ENCODE results near the gene ATP2B2. TPM values are rescaled to one million over a fixed set of nuclear protein-coding genes. Genes with fewer than 3 reads are reported as not detected.
A peak's percentile ranks its signal among the peaks of the same experiment; 100 is the strongest.

The ATP2B2 gene
- total RNA-seq, 6 experiments from 2014 or later = 25.9 to 45.1 (median 35.1) TPM

DNA sequence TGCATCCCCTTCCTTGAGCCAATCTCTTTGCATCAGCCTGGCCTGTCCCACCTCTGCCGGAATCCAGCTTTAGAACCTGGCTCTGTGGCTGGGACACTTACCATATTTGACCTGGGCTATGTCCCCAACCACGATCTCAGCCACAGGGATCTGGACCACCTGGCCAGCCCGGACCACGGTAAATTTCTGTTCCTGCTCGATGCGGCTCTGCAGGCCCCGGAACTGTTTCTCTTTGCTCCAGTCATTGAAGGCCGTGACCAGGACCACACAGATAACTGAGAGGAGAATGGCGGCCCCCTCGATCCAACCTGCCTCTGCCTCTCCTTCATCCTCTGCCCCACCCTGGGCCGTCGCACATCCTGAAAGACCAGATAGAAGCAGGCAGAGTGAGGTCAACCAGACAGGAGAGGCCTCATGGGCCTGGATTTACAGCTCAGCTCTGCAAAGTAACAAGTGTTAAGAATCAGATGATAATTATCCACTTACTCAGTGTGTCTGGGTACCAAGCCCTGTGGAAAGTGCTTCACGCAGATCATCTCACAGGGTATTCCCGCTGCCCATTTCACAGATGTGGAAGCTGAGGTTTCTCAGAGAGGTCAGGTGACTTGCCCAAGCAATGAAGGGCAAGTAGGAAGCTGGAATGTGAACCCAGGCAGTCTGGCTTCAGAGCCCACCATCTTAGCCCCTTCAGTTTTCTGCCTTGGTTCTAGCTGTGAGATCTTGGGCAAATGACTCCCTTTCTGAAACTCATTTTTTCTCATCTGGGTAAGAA, 103.2 kb downstream of the ATP2B2 start:
- no peak overlapping the region for H3K4me3 ChIP-seq
- DNase-seq (no peak), ATAC-seq (no peak)
- no peak overlapping the region for H3K27ac ChIP-seq
- no peaks in the 10 kb centered on the region for H3K4me1 ChIP-seq
- intact Hi-C loops (cut with DNase I) = no loop called here
- TF ChIP-seq POLR2A (IDR thresholded peaks at IDR 0.05) (no peak), CTCF (IDR thresholded peaks at IDR 0.05) (no peak)
- peaks cover 0 to 55% (median 15%) of the 10 kb centered on the region in 4 donors for H3K36me3 ChIP-seq
- no peaks in the 10 kb centered on the region for H3K27me3 ChIP-seq
- H3K9me3 ChIP-seq = no peaks in the 10 kb centered on the region
- WGBS (ENCODE audit: insufficient coverage, low coverage, low lambda C conversion rate, missing lambda C conversion rate) = 80% methylated on average over 1 of the region's 14 CpGs

DNA sequence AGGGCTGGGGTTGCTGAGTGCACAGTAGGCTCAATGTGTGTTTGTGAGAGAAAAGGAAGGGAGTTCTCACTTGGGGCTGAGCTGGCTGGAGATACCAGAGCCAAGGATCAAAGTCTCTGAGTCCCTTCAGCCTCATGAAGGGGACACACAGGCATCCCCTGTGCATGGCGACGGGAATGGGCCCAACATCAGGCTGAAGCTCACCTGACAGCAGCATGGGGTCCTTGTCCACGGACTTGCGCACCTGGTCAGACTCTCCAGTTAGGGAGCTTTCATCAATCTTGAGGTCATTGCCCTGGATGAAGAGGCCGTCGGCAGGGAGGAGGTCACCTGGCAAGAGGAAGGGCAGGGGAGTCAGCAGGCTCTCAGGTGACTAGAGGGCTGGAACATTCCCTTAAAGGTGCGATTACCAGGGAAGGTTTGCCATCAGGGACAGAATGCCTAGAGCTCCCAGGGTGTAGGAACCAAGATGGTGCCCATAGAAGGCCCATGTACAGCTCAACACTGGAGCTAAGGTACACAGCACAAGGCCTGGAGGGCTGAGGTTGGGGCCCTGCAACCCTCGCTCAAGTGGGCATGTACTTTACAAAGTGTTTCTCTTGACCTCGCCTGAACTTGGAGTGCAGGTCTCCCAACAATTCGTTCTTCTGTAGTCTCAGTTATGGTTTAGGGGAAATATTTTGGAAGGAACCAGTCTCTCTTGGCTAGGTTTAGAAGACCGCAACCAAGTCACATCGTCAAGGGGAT, 104.5 kb downstream of the ATP2B2 start:
- Histone ChIP-seq H3K27me3 (no peaks in the 10 kb centered on the region), H3K9me3 (no peaks in the 10 kb centered on the region), H3K4me3 (no peak overlapping the region), H3K4me1 (no peaks in the 10 kb centered on the region), H3K27ac (no peak overlapping the region), H3K36me3 (peaks cover 0 to 62% (median 15%) of the 10 kb centered on the region in 4 donors)
- WGBS (ENCODE audit: insufficient coverage, low coverage, low lambda C conversion rate, missing lambda C conversion rate) = 68% methylated on average over 7 of the region's 12 CpGs
- ATAC-seq (peak in 1 of 4 donors; percentile 32), DNase-seq (no peak)
- no peak for TF ChIP-seq POLR2A (IDR thresholded peaks at IDR 0.05)
- no peak for TF ChIP-seq CTCF (IDR thresholded peaks at IDR 0.05)
- intact Hi-C loops (cut with DNase I) = no loop called here

GRCh38 chr3:10400050-10400748, 105.2 kb downstream of the ATP2B2 start:
- 94% methylated on average over 7 of the region's 8 CpGs for WGBS (ENCODE audit: insufficient coverage, low coverage, low lambda C conversion rate, missing lambda C conversion rate)
- Histone ChIP-seq H3K4me3 (no peak overlapping the region), H3K9me3 (no peaks in the 10 kb centered on the region), H3K4me1 (no peaks in the 10 kb centered on the region), H3K27ac (no peak overlapping the region), H3K27me3 (no peaks in the 10 kb centered on the region), H3K36me3 (peaks cover 0 to 69% (median 18%) of the 10 kb centered on the region in 4 donors)
- TF ChIP-seq CTCF (IDR thresholded peaks at IDR 0.05) = no peak
- no peak for TF ChIP-seq POLR2A (IDR thresholded peaks at IDR 0.05)
- intact Hi-C loops (cut with DNase I) = no loop called here
- no peak for DNase-seq
- no peak for ATAC-seq

DNA sequence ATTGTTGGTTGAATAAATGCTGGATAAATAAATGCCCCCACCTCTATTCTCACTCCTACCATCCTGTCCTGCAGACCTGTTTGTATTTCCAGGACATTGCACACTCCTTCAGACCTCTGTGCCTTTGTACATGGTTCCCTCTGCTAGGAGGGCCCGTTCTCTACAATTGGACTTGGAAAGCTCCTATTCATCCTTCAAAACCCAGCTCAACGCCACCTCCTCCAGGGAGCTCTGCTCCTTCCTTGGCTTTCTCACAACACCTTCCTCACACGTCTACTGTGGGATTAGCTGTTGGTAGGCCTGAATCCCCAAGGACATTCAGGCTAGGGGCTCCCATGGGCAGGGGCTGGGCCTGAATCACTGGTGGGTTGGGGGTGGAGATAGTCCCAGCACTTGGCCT, 105.8 kb downstream of the ATP2B2 start:
- ATAC-seq = no peak
- no peaks in the 10 kb centered on the region for H3K27me3 ChIP-seq
- WGBS (ENCODE audit: insufficient coverage, low coverage, low lambda C conversion rate, missing lambda C conversion rate) = 94% methylated on average over 3 of the region's 3 CpGs
- H3K4me1 ChIP-seq = no peaks in the 10 kb centered on the region
- H3K27ac ChIP-seq = no peak overlapping the region
- no peaks in the 10 kb centered on the region for H3K9me3 ChIP-seq
- intact Hi-C loops (cut with DNase I) = no loop called here
- no peak for DNase-seq
- H3K36me3 ChIP-seq = peaks cover 0 to 75% (median 19%) of the 10 kb centered on the region in 4 donors
- TF ChIP-seq POLR2A (IDR thresholded peaks at IDR 0.05) = no peak
- no peak for TF ChIP-seq CTCF (IDR thresholded peaks at IDR 0.05)
- H3K4me3 ChIP-seq = no peak overlapping the region

Data from right lobe of liver (tissue), 6 donors.